Uterus (tissue), 4 donors: ENCODE data around the gene SLC22A23. TPM values are rescaled to one million over a fixed set of nuclear protein-coding genes. Genes with fewer than 3 reads are reported as not detected.

Experiments used
- DNase-seq, 2 donors: peaks; one replicate each; pipeline ENCODE4 v3.0.0-alpha.2; 2019 to 2020
- H3K27ac ChIP-seq, 2 donors: fragments of 200-600 bp; sonication (generic); 1 replicate in 1 of 2; 2 replicates in 1 of 2; pipeline ENCODE4 v1.5.1; 2016 to 2018
- H3K27me3 ChIP-seq, 2 donors: fragments of 200-600 bp; sonication (generic); one replicate each; pipeline ENCODE4 v1.5.1; 2018 to 2019; ENCODE audit warnings: control low read depth in 1 of 2
- H3K36me3 ChIP-seq, 2 donors: fragments of 200-600 bp; sonication (generic); one replicate each; pipeline ENCODE4 v1.5.1; 2019; ENCODE audit warnings: control low read depth in 1 of 2
- H3K4me1 ChIP-seq, 2 donors: fragments of 200-600 bp; sonication (generic); one replicate each; pipeline ENCODE4 v1.5.1; 2018 to 2019; ENCODE audit warnings: control low read depth in 1 of 2
- H3K4me3 ChIP-seq, 2 donors: fragments of 200-600 bp; sonication (generic); 1 replicate in 1 of 2; 2 replicates in 1 of 2; pipeline ENCODE4 v1.5.1; 2018 to 2019; ENCODE audit warnings: mild to moderate bottlenecking in 1 of 2
- H3K9me3 ChIP-seq, 2 donors: fragments of 200-600 bp; sonication (generic); one replicate each; pipeline ENCODE4 v1.5.1; 2019; ENCODE audit warnings: control low read depth in 1 of 2
- POLR2A ChIP-seq, 2 donors: fragments of 450-650 bp; IDR thresholded peaks; one replicate each; pipeline ENCODE4 v1.6.1; 2016; ENCODE audit warnings: antibody characterized with exemption in 2 of 2, mild to moderate bottlenecking in 1 of 2, moderate library complexity in 1 of 2
- intact Hi-C: fragments of 100-400 bp; cut with DNase I; formaldehyde crosslinking; loops from one replicate; pipeline ENCODE4 v1.15.1; 2023; ENCODE audit warnings: low total_unique reads
- total RNA-seq, 4 donors: library from RNA; depleted of rRNA in 3 of 4; stranded (reverse); fragments of >200 nt in 3 of 4; gene quantifications; one replicate each; pipeline versions ENCODE4 v1.1.0 to v1.2.4, GENCODE V29; 2014 to 2023
- TF ChIP-seq, protein P1 (sequence below), 4 experiments: fragments of 200-600 bp in 2 of 4; fragments of 450-650 bp in 2 of 4; sonication (generic) in 2 of 4; IDR thresholded peaks; one replicate each; pipeline ENCODE4 v1.5.1; 2016 to 2019; ENCODE audit warnings: antibody characterized with exemption in 4 of 4, mild to moderate bottlenecking in 2 of 4, moderate library complexity in 1 of 4
- donor health status: DM: yes; HTN: yes; CAD: no.

Gene SLC22A23
- total RNA-seq, 4 donors from 2014 or later, result 5.4 to 27.6 (median 9.7) TPM

DNA sequence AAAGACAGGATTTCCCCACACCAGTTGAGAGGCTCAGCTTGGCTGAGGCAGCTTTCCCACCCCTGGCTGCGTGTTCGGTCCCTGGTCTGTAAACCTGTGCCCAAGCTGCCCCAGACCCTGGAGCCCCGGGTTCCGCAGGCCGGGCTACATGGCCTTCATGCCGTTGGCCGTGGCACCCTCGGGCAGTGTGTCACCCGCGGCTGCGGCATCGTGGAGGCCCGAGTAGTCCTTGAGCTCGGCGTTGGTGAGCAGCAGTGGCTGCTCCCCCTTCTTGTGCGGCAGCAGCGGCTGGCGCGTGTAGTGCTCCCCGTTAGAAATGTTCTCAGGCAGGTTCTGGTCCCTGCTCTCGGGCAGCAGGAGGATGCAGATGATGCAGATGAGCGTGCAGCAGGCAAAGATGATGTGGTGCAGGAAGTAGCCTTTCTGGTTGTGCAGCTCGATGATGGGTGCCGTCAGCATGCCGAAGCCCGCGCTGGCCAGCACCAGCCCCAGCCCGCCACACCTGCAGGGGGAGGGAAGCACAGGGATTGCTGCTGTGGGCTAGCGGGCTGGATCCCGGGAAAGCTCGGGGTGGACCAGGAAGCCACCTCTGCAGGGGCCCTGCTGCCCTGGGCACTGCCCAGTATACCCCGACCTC, 183.8 kb downstream of the SLC22A23 start:
- no peak overlapping the region for H3K4me3 ChIP-seq
- intact Hi-C loops, result loop anchor here (10.0 kb wide), 1 partner anchor 722 kb away; no protein-coding TSS in a partner anchor
- H3K9me3 ChIP-seq, result no peaks in the 10 kb centered on the region
- H3K27me3 ChIP-seq, result no peaks in the 10 kb centered on the region
- no peak overlapping the region for H3K27ac ChIP-seq
- no peaks in the 10 kb centered on the region for H3K36me3 ChIP-seq
- H3K4me1 ChIP-seq, result no peaks in the 10 kb centered on the region
- no peak for TF ChIP-seq POLR2A (IDR thresholded peaks at IDR 0.05)
- TF ChIP-seq, protein P1, sequence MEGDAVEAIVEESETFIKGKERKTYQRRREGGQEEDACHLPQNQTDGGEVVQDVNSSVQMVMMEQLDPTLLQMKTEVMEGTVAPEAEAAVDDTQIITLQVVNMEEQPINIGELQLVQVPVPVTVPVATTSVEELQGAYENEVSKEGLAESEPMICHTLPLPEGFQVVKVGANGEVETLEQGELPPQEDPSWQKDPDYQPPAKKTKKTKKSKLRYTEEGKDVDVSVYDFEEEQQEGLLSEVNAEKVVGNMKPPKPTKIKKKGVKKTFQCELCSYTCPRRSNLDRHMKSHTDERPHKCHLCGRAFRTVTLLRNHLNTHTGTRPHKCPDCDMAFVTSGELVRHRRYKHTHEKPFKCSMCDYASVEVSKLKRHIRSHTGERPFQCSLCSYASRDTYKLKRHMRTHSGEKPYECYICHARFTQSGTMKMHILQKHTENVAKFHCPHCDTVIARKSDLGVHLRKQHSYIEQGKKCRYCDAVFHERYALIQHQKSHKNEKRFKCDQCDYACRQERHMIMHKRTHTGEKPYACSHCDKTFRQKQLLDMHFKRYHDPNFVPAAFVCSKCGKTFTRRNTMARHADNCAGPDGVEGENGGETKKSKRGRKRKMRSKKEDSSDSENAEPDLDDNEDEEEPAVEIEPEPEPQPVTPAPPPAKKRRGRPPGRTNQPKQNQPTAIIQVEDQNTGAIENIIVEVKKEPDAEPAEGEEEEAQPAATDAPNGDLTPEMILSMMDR (IDR thresholded peaks at IDR 0.05), result no peak
- no peak for DNase-seq

DNA sequence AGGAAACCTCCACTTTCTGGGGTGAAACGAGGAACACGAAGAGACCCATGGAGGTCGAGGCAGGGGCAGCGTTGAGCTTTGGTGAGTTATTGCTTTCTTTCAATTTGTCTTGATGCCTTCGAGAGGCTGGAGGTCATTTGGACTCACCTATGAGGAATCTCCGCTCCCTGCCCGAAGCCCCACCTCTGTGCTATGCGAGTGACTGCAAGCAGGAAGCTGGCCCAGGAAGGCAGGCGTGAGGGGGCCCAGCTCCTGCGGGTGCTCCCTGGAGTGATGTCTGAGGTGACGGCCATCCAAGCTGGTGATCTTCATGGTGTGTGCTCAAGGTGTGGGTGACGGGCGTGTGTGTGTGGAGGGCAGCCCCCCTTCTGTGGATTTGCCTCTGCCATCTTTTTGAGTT, 185.1 kb downstream of the SLC22A23 start:
- no peak for TF ChIP-seq POLR2A (IDR thresholded peaks at IDR 0.05)
- TF ChIP-seq, protein P1 (IDR thresholded peaks at IDR 0.05), result no peak
- H3K4me1 ChIP-seq, result no peaks in the 10 kb centered on the region
- H3K36me3 ChIP-seq, result no peaks in the 10 kb centered on the region

DNA sequence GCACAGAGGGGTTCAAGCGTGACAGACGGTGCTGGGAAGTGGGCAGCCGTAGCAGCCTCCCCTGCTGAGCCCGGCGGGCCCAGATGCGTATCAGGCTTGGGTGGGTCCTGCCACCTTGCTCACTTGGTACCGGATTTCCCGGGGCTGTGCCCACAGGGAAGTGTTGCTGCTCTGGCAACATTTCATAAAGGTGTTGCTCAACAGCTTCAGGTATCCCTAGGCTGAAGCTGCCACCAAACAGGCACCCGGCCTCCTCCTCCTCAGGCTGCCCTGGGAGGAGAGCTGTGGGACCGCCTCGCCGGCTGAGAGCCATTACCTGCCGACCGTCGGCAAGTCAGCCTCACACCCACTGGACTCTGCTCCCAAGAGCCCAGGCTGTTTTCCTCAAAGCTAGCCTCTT, 186.6 kb downstream of the SLC22A23 start:
- intact Hi-C loops, result loop anchor here (10.0 kb wide), 1 partner anchor 725 kb away; no protein-coding TSS in a partner anchor
- TF ChIP-seq, protein P1 (IDR thresholded peaks at IDR 0.05), result no peak
- TF ChIP-seq POLR2A (IDR thresholded peaks at IDR 0.05), result no peak
- Histone ChIP-seq H3K27me3 (no peaks in the 10 kb centered on the region), H3K27ac (no peak overlapping the region), H3K4me3 (no peak overlapping the region), H3K36me3 (no peaks in the 10 kb centered on the region), H3K9me3 (no peaks in the 10 kb centered on the region), H3K4me1 (no peaks in the 10 kb centered on the region)
- DNase-seq, result no peak

More for the DNA sequence above, 185.1 kb downstream of the SLC22A23 start:
- no peak overlapping the region for H3K27ac ChIP-seq
- no peaks in the 10 kb centered on the region for H3K9me3 ChIP-seq
- intact Hi-C loops, result loop anchor here (10.0 kb wide), 1 partner anchor 723 kb away; no protein-coding TSS in a partner anchor
- H3K4me3 ChIP-seq, result no peak overlapping the region
- H3K27me3 ChIP-seq, result no peaks in the 10 kb centered on the region
- no peak for DNase-seq

DNA sequence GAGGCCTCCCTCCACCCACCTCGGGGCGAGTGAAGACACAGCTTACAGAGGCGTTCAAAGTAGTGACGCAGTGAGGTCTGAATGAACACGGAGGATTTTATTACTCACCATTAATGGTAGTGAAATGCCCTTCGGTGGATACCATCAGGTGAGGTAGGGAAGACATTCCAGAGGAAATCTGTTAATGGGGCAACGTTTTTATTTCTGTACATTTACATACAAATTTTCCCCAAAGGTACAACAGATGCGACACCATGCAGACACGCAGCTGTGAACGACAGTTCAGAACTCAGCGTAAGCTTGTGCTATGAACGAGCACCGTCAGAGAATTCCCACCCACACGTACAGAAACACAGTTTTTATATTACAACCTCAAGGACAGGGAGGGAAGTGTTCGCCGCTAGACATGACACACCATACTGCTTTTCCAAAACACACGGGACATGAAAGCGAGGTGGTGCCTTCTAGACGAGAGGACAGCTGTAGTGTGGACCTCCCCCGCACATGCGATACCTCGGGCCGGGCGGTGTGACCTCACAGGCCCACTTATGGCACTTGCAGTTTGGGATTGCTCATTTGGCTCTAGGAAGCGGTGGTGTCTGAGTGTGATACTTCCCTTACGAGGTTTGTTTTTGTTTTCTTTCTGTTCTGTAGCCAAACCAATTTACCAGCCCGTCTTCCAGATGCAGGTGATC, 187.4 kb downstream of the SLC22A23 start:
- intact Hi-C loops, result no loop called here
- no peaks in the 10 kb centered on the region for H3K27me3 ChIP-seq
- no peak overlapping the region for H3K27ac ChIP-seq
- no peak overlapping the region for H3K4me3 ChIP-seq
- TF ChIP-seq, protein P1 (IDR thresholded peaks at IDR 0.05), result no peak
- TF ChIP-seq POLR2A (IDR thresholded peaks at IDR 0.05), result no peak
- DNase-seq, result no peak
- no peaks in the 10 kb centered on the region for H3K36me3 ChIP-seq
- no peaks in the 10 kb centered on the region for H3K9me3 ChIP-seq
- H3K4me1 ChIP-seq, result no peaks in the 10 kb centered on the region

DNA sequence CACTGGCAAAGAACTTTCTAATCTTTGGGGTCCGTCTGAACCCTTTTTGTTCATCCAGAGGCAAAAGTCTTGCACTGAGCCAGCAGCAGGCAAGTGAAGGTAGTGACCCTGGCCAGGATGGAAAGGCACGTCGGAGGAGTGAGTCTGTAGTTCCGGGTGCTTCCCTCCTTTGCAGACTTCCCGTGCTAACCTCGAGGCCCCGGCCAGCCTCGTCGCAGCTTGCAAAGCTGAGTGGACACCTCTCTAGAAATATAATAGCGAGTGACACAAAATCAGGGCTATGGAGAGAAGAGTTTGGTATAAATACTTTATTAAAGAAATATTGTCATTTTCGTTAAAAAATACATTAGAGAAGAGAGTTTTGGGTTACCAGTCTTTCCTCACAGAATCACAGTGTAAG, 188.2 kb downstream of the SLC22A23 start:
- intact Hi-C loops, result no loop called here
- Histone ChIP-seq H3K27ac (no peak overlapping the region), H3K4me3 (no peak overlapping the region), H3K4me1 (no peaks in the 10 kb centered on the region), H3K36me3 (no peaks in the 10 kb centered on the region), H3K9me3 (no peaks in the 10 kb centered on the region), H3K27me3 (no peaks in the 10 kb centered on the region)
- DNase-seq, result no peak
- no peak for TF ChIP-seq POLR2A (IDR thresholded peaks at IDR 0.05)
- TF ChIP-seq, protein P1 (IDR thresholded peaks at IDR 0.05), result no peak
